H1 (cell line): ENCODE data around the gene TRUB1. TPM values are rescaled to one million over a fixed set of nuclear protein-coding genes. Genes with fewer than 3 reads are reported as not detected.

Experiments used
- CTCF ChIA-PET: fragments of 300-600 bp; sonication (Branson Sonifier 250); formaldehyde crosslinking; loops from one replicate; lab custom pipeline; 2021; ENCODE audit not compliant: partially characterized antibody; lab: Charles Lee
- POLR2A ChIA-PET: fragments of 300-600 bp; sonication (Branson Sonifier 250); formaldehyde crosslinking; loops from one replicate; lab custom pipeline; 2021; ENCODE audit warnings: inconsistent platforms; ENCODE audit not compliant: partially characterized antibody; lab: Charles Lee
- DNase-seq, 2 experiments: peaks; one replicate each; pipeline versions ENCODE4 v3.0.0 to v3.0.0-alpha.2; 2010 to 2022; ENCODE audit warnings: low spot score in 2 of 2, low read depth in 1 of 2, mixed read lengths in 1 of 2
- FAIRE-seq: peaks from 2 replicates; lab custom pipeline; 2011; peaks lifted over from hg19 to GRCh38; lab: Jason Lieb, UNC
- H2AFZ ChIP-seq: 2 replicates; pipeline ENCODE4 v1.8.1; 2012; ENCODE audit warnings: low read length, inconsistent platforms
- H2AK5ac ChIP-seq: 2 replicates; pipeline ENCODE4 v1.6.1; 2013; ENCODE audit warnings: low read depth, low read length
- H2BK120ac ChIP-seq: replicated peaks from 2 replicates; pipeline ENCODE3; 2013; ENCODE audit warnings: low read depth, low read length, inconsistent platforms
- H2BK12ac ChIP-seq: 2 replicates; pipeline ENCODE4 v1.6.1; 2013; ENCODE audit warnings: low read depth, low read length
- H2BK15ac ChIP-seq: 2 replicates; pipeline ENCODE4 v1.6.1; 2013; ENCODE audit warnings: low read length
- H2BK20ac ChIP-seq: 2 replicates; pipeline ENCODE4 v1.6.1; 2013; ENCODE audit warnings: low read length
- H2BK5ac ChIP-seq: 2 replicates; pipeline ENCODE4 v1.6.1; 2013; ENCODE audit warnings: low read depth, low read length
- H3K14ac ChIP-seq: 2 replicates; pipeline ENCODE4 v1.6.1; 2013; ENCODE audit warnings: inconsistent platforms; ENCODE audit not compliant: insufficient read length
- H3K18ac ChIP-seq: 2 replicates; pipeline ENCODE4 v1.6.1; 2013; ENCODE audit warnings: low read length; ENCODE audit errors: extremely low read depth
- H3K23ac ChIP-seq: 2 replicates; pipeline ENCODE4 v1.6.1; 2013; ENCODE audit warnings: inconsistent platforms; ENCODE audit not compliant: insufficient read length
- H3K23me2 ChIP-seq: 2 replicates; pipeline ENCODE4 v1.6.1; 2013; ENCODE audit warnings: low read depth, low read length
- H3K27ac ChIP-seq: 2 replicates; pipeline ENCODE4 v1.6.1; 2011; ENCODE audit warnings: low read depth, low read length, inconsistent platforms
- H3K27me3 ChIP-seq, 4 experiments: replicated peaks in 1 of 4; 1 replicate in 1 of 4; 2 replicates in 3 of 4; pipeline versions ENCODE4 v1.6.1 to v1.8.1; 2011 to 2013; ENCODE audit warnings: low read length in 3 of 4, mild to moderate bottlenecking in 3 of 4, inconsistent platforms in 2 of 4, mixed read lengths in 2 of 4, moderate library complexity in 1 of 4; ENCODE audit not compliant: control insufficient read depth in 3 of 4, insufficient read depth in 3 of 4; ENCODE audit errors: extremely low read depth in 1 of 4
- H3K36me3 ChIP-seq, 4 experiments: 2 replicates each; pipeline versions ENCODE4 v1.6.1 to v1.8.1; 2011 to 2013; ENCODE audit warnings: mild to moderate bottlenecking in 4 of 4, low read length in 3 of 4, moderate library complexity in 2 of 4, control low read depth in 1 of 4, inconsistent platforms in 1 of 4; ENCODE audit not compliant: insufficient read depth in 4 of 4, control insufficient read depth in 2 of 4
- H3K4ac ChIP-seq: replicated peaks from 2 replicates; pipeline ENCODE3; 2013; ENCODE audit warnings: low read length, low read depth, mixed read lengths, inconsistent platforms; ENCODE audit not compliant: insufficient read length
- H3K4me1 ChIP-seq, 4 experiments: replicated peaks in 1 of 4; 1 replicate in 1 of 4; 2 replicates in 3 of 4; pipeline versions ENCODE4 v1.6.1 to v1.8.1; 2011 to 2013; ENCODE audit warnings: low read length in 3 of 4, inconsistent platforms in 2 of 4, mixed read lengths in 1 of 4; ENCODE audit not compliant: insufficient read depth in 4 of 4, control insufficient read depth in 3 of 4
- H3K4me2 ChIP-seq, 2 experiments: 2 replicates each; pipeline versions ENCODE4 v1.6.1 to v1.8.1; 2011 to 2013; ENCODE audit warnings: low read depth in 2 of 2, low read length in 2 of 2, control low read depth in 1 of 2, inconsistent platforms in 1 of 2, mild to moderate bottlenecking in 1 of 2; ENCODE audit not compliant: insufficient read depth in 1 of 2
- H3K4me3 ChIP-seq, 4 experiments: fragments of 200-600, 300-600 bp in 1 of 4; sonication (generic), shearing (Covaris generic), sonication (Bioruptor Twin) in 1 of 4; 2 replicates each; pipeline versions ENCODE4 v1.5.1 to v1.8.1; 2011 to 2016; ENCODE audit warnings: low read length in 4 of 4, low read depth in 3 of 4, control low read depth in 2 of 4, inconsistent platforms in 2 of 4, mild to moderate bottlenecking in 2 of 4, mixed read lengths in 1 of 4, moderate library complexity in 1 of 4; ENCODE audit not compliant: insufficient read depth in 2 of 4; ENCODE audit errors: extremely low read depth in 1 of 4
- H3K56ac ChIP-seq: replicated peaks from 2 replicates; pipeline ENCODE3; 2013; ENCODE audit warnings: low read depth, mild to moderate bottlenecking, mixed read lengths, low read length, inconsistent platforms; ENCODE audit not compliant: insufficient read length
- H3K79me1 ChIP-seq: 2 replicates; pipeline ENCODE4 v1.6.1; 2013; ENCODE audit warnings: low read depth, low read length, control low read depth
- H3K79me2 ChIP-seq, 2 experiments: 2 replicates each; pipeline versions ENCODE4 v1.6.1 to v1.8.1; 2012 to 2013; ENCODE audit warnings: low read length in 2 of 2, mild to moderate bottlenecking in 2 of 2, inconsistent platforms in 1 of 2; ENCODE audit not compliant: insufficient read depth in 2 of 2, control insufficient read depth in 1 of 2
- H3K9ac ChIP-seq, 4 experiments: replicated peaks in 1 of 4; 1 replicate in 1 of 4; 2 replicates in 3 of 4; pipeline versions ENCODE4 v1.6.1 to v1.8.1; 2011 to 2013; ENCODE audit warnings: low read depth in 3 of 4, low read length in 3 of 4, control low read depth in 2 of 4, mild to moderate bottlenecking in 2 of 4, moderate library complexity in 2 of 4, inconsistent platforms in 1 of 4; ENCODE audit errors: extremely low read depth in 1 of 4
- H3K9me3 ChIP-seq, 2 experiments: 2 replicates each; pipeline versions ENCODE4 v1.6.1 to v1.8.1; 2012 to 2013; ENCODE audit warnings: mild to moderate bottlenecking in 2 of 2, moderate library complexity in 2 of 2, control low read depth in 1 of 2, inconsistent platforms in 1 of 2, low read depth in 1 of 2, low read length in 1 of 2, mixed read lengths in 1 of 2; ENCODE audit not compliant: insufficient read depth in 2 of 2
- H4K20me1 ChIP-seq, 2 experiments: replicated peaks in 1 of 2; 2 replicates each; pipeline versions ENCODE3 to v1.8.1; 2011 to 2013; ENCODE audit warnings: inconsistent platforms in 2 of 2, low read length in 2 of 2, mild to moderate bottlenecking in 1 of 2; ENCODE audit not compliant: insufficient read depth in 2 of 2, control insufficient read depth in 1 of 2
- H4K5ac ChIP-seq: 2 replicates; pipeline ENCODE4 v1.6.1; 2013; ENCODE audit warnings: low read length, low read depth, mixed read lengths, inconsistent platforms; ENCODE audit not compliant: insufficient read length
- H4K8ac ChIP-seq: 2 replicates; pipeline ENCODE4 v1.8.0; 2013; ENCODE audit warnings: mild to moderate bottlenecking, moderate library complexity, low read length, inconsistent platforms; ENCODE audit not compliant: insufficient read depth; ENCODE audit errors: extremely low read depth
- H4K91ac ChIP-seq: replicated peaks from 2 replicates; pipeline ENCODE3; 2013; ENCODE audit warnings: low read length, mixed read lengths, inconsistent platforms; ENCODE audit not compliant: insufficient read length
- BCL11A ChIP-seq, 2 experiments: IDR thresholded peaks; one replicate each; pipeline ENCODE4 v1.6.1; 2011; ENCODE audit warnings: low read depth in 2 of 2, low read length in 2 of 2, mild to moderate bottlenecking in 2 of 2
- CEBPB ChIP-seq: IDR thresholded peaks from 2 replicates; pipeline ENCODE4 v1.6.1; 2012; ENCODE audit warnings: low read depth, low read length
- CTBP2 ChIP-seq: IDR thresholded peaks from 2 replicates; pipeline ENCODE4 v1.7.0; 2011; ENCODE audit warnings: borderline replicate concordance, mild to moderate bottlenecking, moderate library complexity, mixed read lengths, low read length; ENCODE audit not compliant: insufficient read depth, insufficient read length
- EP300 ChIP-seq, 2 experiments: IDR thresholded peaks; 1 replicate in 1 of 2; 2 replicates in 1 of 2; pipeline ENCODE4 v1.6.1; 2011 to 2012; ENCODE audit warnings: low read depth in 2 of 2, low read length in 2 of 2, mild to moderate bottlenecking in 2 of 2, borderline replicate concordance in 1 of 2, inconsistent platforms in 1 of 2, moderate library complexity in 1 of 2
- KDM5A ChIP-seq: fragments of 200-600 bp; IDR thresholded peaks from 2 replicates; pipeline ENCODE4 v1.7.1; 2012; ENCODE audit warnings: mild to moderate bottlenecking, low read length, inconsistent platforms, mixed read lengths
- MAFK ChIP-seq: IDR thresholded peaks from 2 replicates; pipeline ENCODE4 v1.6.1; 2012; ENCODE audit warnings: low read depth, mild to moderate bottlenecking, improper control_type of control experiment, low read length
- PHF8 ChIP-seq: fragments of 200-600 bp; sonication (generic); conservative IDR thresholded peaks from 2 replicates; pipeline ENCODE4 v1.7.1; 2012; ENCODE audit warnings: low read depth, mild to moderate bottlenecking, inconsistent platforms, low read length, moderate library complexity
- SRF ChIP-seq: IDR thresholded peaks from 2 replicates; pipeline ENCODE4 v1.6.1; 2011; ENCODE audit warnings: mild to moderate bottlenecking, low read depth, low read length, moderate library complexity
- TCF12 ChIP-seq: IDR thresholded peaks from 2 replicates; pipeline ENCODE4 v1.6.1; 2011; ENCODE audit warnings: low read depth, mild to moderate bottlenecking, low read length
- WGBS, 2 experiments: shearing (Covaris generic) in 1 of 2; methylation state at CpG; one replicate each; pipeline versions ENCODE4 v1.1.6 to v1.1.7; 2013 to 2015; ENCODE audit warnings: low lambda C conversion rate in 2 of 2, mixed read lengths in 2 of 2, inconsistent platforms in 1 of 2, low coverage in 1 of 2, missing lambda C conversion rate in 1 of 2; ENCODE audit not compliant: insufficient replicate concordance in 2 of 2, insufficient coverage in 1 of 2, insufficient read length in 1 of 2; ENCODE audit errors: extremely low coverage in 1 of 2, missing lambda C conversion rate in 1 of 2; 5-methylcytosine and 5-hydroxymethylcytosine counted together
- polyA plus RNA-seq, 7 experiments: library from polyadenylated mRNA; depleted of rRNA in 3 of 7; stranded (reverse) in 5 of 7; unstranded in 2 of 7; fragments of >200 nt in 5 of 7; fragments of 200-250 nt in 2 of 7; gene quantifications; 1 replicate in 5 of 7; 2 replicates in 1 of 7; 4 replicates in 1 of 7; pipeline versions ENCODE4 v1.2.1 to v1.2.3, GENCODE V29; 2011 to 2013; ENCODE audit warnings: missing spikeins in 2 of 7, mixed read lengths in 2 of 7
- total RNA-seq: library from RNA; stranded (reverse); fragmentation: NEBNext Ultra II Directional; extraction: Animal tissue kit (Norgen Biotek cat#: 25700); gene quantifications from 2 replicates; pipeline ENCODE4 v1.2.1, GENCODE V29; 2021

Gene TRUB1
- total and polyA plus RNA-seq, 2 of the 8 experiments (the other 6 are each of a cell fraction or from before 2014, with no cell fraction given): 6.3 to 22.2 TPM

GRCh38 chr10:114974625-114975024, 36.6 kb downstream of the TRUB1 start:
- Histone ChIP-seq H3K9ac (no peak overlapping the region), H3K4ac (no peak overlapping the region), H3K79me1 (no peaks in the 10 kb centered on the region), H3K79me2 (peaks cover 0 to 20% of the 10 kb centered on the region in 2 experiments; a peak in 2 of 4 replicates), H3K23ac (no peak overlapping the region), H3K56ac (no peak overlapping the region), H3K9me3 (no peaks in the 10 kb centered on the region), H3K4me3 (no peak overlapping the region), H2BK20ac (no peak overlapping the region), H2AFZ (no peak overlapping the region), H4K5ac (no peak overlapping the region), H2AK5ac (no peak overlapping the region), H3K27me3 (no peaks in the 10 kb centered on the region), H3K18ac (no peak overlapping the region), H2BK5ac (no peak overlapping the region), H3K4me1 (peaks cover 0 to 8% (median 4%) of the 10 kb centered on the region in 4 experiments; a peak in 4 of 7 replicates), H4K91ac (no peak overlapping the region), H3K4me2 (no peak overlapping the region), H3K14ac (no peak overlapping the region), H2BK120ac (no peak overlapping the region), H4K8ac (no peak overlapping the region), H3K23me2 (no peaks in the 10 kb centered on the region), H3K36me3 (peaks cover 0 to 13% (median 3%) of the 10 kb centered on the region in 4 experiments; a peak in 3 of 8 replicates), H3K27ac (no peak overlapping the region), H2BK12ac (no peak overlapping the region), H4K20me1 (peaks cover 0 to 3% of the 10 kb centered on the region in 2 experiments), H2BK15ac (no peak overlapping the region)
- no peak for DNase-seq
- POLR2A ChIA-PET: no interaction called here
- FAIRE-seq: no peak
- WGBS, 2 experiments: 92% methylated on average over 5 of the region's 5 CpGs; no CpG with 5 or more reads in 1 of the 2 experiments
- CTCF ChIA-PET: interaction anchor here (3.1 kb wide), 1 partner anchor 94 kb away, joined by 9 read pairs; no protein-coding TSS in a partner anchor
- TF ChIP-seq PHF8: no peak
- TF ChIP-seq TCF12: no peak
- TF ChIP-seq CEBPB: no peak
- no peak for TF ChIP-seq EP300 (IDR thresholded peaks at IDR 0.05; ENCODE audit: borderline replicate concordance in 1 of 2, low read depth in 2 of 2, low read length in 2 of 2)
- TF ChIP-seq SRF: no peak
- TF ChIP-seq MAFK: no peak
- no peak for TF ChIP-seq BCL11A (IDR thresholded peaks at IDR 0.05; ENCODE audit: low read depth in 2 of 2, low read length in 2 of 2)
- TF ChIP-seq CTBP2: no peak
- no peak for TF ChIP-seq KDM5A
